ENCODE measurements around the gene ALLC. TPM values are rescaled to one million over a fixed set of nuclear protein-coding genes. Genes with fewer than 3 reads are reported as not detected.

ALLC gene
- total and polyA plus RNA-seq, 7 donors, result not detected

GRCh38 chr2:3703236-3703756, 45.3 kb downstream of the ALLC start, which contains the start of gene DCDC2C:
Gene DCDC2C (plus strand): TSS chr2:3703575. CDS start chr2:3703752, 177 bp downstream.
- intact Hi-C loops (cut with DNase I), result no loop called here
- no peak for DNase-seq
- H3K27ac ChIP-seq, result no peak within 1 kb of the TSS
- ATAC-seq, result no peak
- no peak for TF ChIP-seq CTCF (IDR thresholded peaks at IDR 0.05)
- WGBS, 3 donors, result 5 to 13% (median 10%) methylated on average over 35 to 60 of the region's 60 CpGs
- H3K36me3 ChIP-seq (ENCODE audit: insufficient read depth in 1 of 2, low read depth in 1 of 2), result no peaks in the 10 kb centered on the region
- peaks cover 0 to 42% (median 10%) of the 10 kb centered on the region in 3 donors for H3K27me3 ChIP-seq (ENCODE audit: insufficient read depth in 3 of 3, low read length in 2 of 3)
- H3K9me3 ChIP-seq, result no peaks in the 10 kb centered on the region
- H3K4me3 ChIP-seq, result no peak within 1 kb of the TSS
- no peaks in the 10 kb centered on the region for H3K4me1 ChIP-seq

GRCh38 chr2:3703757-3704355, 45.9 kb downstream of the ALLC start:
- Histone ChIP-seq H3K27me3 (ENCODE audit: insufficient read depth in 3 of 3, low read length in 2 of 3) (peaks cover 0 to 42% (median 10%) of the 10 kb centered on the region in 3 donors), H3K4me3 (no peak overlapping the region)

GRCh38 chr2:3704692-3705091, 46.7 kb downstream of the ALLC start:
- H3K36me3 ChIP-seq (ENCODE audit: insufficient read depth in 1 of 2, low read depth in 1 of 2), result no peaks in the 10 kb centered on the region
- no peaks in the 10 kb centered on the region for H3K4me1 ChIP-seq
- intact Hi-C loops (cut with DNase I), result no loop called here
- DNase-seq (no peak), ATAC-seq (no peak)
- H3K9me3 ChIP-seq, result no peaks in the 10 kb centered on the region
- H3K4me3 ChIP-seq, result no peak overlapping the region
- H3K27me3 ChIP-seq (ENCODE audit: insufficient read depth in 3 of 3, low read length in 2 of 3), result peaks cover 0 to 47% (median 11%) of the 10 kb centered on the region in 3 donors
- TF ChIP-seq CTCF (IDR thresholded peaks at IDR 0.05), result no peak
- WGBS, 3 donors, result 34 to 46% (median 43%) methylated on average over 2 to 5 of the region's 6 CpGs
- H3K27ac ChIP-seq, result no peak overlapping the region

More at GRCh38 chr2:3703757-3704355, 45.9 kb downstream of the ALLC start:
- Histone ChIP-seq H3K9me3 (no peaks in the 10 kb centered on the region), H3K27ac (no peak overlapping the region), H3K36me3 (ENCODE audit: insufficient read depth in 1 of 2, low read depth in 1 of 2) (no peaks in the 10 kb centered on the region), H3K4me1 (no peaks in the 10 kb centered on the region)
- intact Hi-C loops (cut with DNase I), result no loop called here
- no peak for DNase-seq
- WGBS, 3 donors, result 18 to 22% (median 21%) methylated on average over 44 to 73 of the region's 73 CpGs
- no peak for ATAC-seq
- TF ChIP-seq CTCF (IDR thresholded peaks at IDR 0.05), result no peak

- no peak for DNase-seq
- Histone ChIP-seq H3K27me3 (ENCODE audit: insufficient read depth in 3 of 3, low read length in 2 of 3) (peaks cover 0 to 48% (median 11%) of the 10 kb centered on the region in 3 donors), H3K9me3 (no peaks in the 10 kb centered on the region), H3K4me3 (no peak overlapping the region), H3K27ac (no peak overlapping the region), H3K36me3 (ENCODE audit: insufficient read depth in 1 of 2, low read depth in 1 of 2) (no peaks in the 10 kb centered on the region), H3K4me1 (no peaks in the 10 kb centered on the region)
- no peak for ATAC-seq
- no peak for TF ChIP-seq CTCF (IDR thresholded peaks at IDR 0.05)
- WGBS, 3 donors, result 25 to 36% (median 34%) methylated on average over 2 of the region's 2 CpGs
- intact Hi-C loops (cut with DNase I), result no loop called here
Measured at GRCh38 chr2:3705782-3706181, 47.8 kb downstream of the ALLC start.

All from psoas muscle (tissue), 8 donors.